ENCODE data around the gene PGAP1. TPM values are rescaled to one million over a fixed set of nuclear protein-coding genes. Genes with fewer than 3 reads are reported as not detected.

PGAP1 gene
- total RNA-seq, 1 experiment from 2014 or later: 29.4 TPM

- POLR2A ChIA-PET: no interaction called here
- no peak overlapping the region for H3K27ac Mint-ChIP-seq
- H3K36me3 Mint-ChIP-seq: peaks cover 11% of the 10 kb centered on the region
Observed at GRCh38 chr2:196854629-196855028, 71.9 kb downstream of the PGAP1 start.

GRCh38 chr2:196853301-196854087 lies 73.0 kb downstream of the PGAP1 start:
- ChIA-PET CTCF (no interaction called here), POLR2A (no interaction called here)
- ATAC-seq (no peak), DNase-seq (ENCODE audit: low spot score) (no peak)
- no peaks in the 10 kb centered on the region for H3K27me3 Mint-ChIP-seq (ENCODE audit: low read depth)
- H3K4me1 Mint-ChIP-seq: no peaks in the 10 kb centered on the region
- TF ChIP-seq ZNF416 (CRISPR knock-in tag; IDR thresholded peaks at IDR 0.05) (no peak), ZNF317 (CRISPR knock-in tag; IDR thresholded peaks at IDR 0.05; ENCODE audit: borderline replicate concordance, low read depth) (no peak), OVOL2 (CRISPR knock-in tag; IDR thresholded peaks at IDR 0.05; ENCODE audit: borderline replicate concordance) (no peak), ZNF281 (CRISPR knock-in tag; IDR thresholded peaks at IDR 0.05) (no peak), ETV6 (CRISPR knock-in tag; IDR thresholded peaks at IDR 0.05) (no peak), SMAD4 (CRISPR knock-in tag; IDR thresholded peaks at IDR 0.05) (no peak), TEAD4 (CRISPR knock-in tag; IDR thresholded peaks at IDR 0.05) (no peak)
- TF ChIP-seq, protein P1, sequence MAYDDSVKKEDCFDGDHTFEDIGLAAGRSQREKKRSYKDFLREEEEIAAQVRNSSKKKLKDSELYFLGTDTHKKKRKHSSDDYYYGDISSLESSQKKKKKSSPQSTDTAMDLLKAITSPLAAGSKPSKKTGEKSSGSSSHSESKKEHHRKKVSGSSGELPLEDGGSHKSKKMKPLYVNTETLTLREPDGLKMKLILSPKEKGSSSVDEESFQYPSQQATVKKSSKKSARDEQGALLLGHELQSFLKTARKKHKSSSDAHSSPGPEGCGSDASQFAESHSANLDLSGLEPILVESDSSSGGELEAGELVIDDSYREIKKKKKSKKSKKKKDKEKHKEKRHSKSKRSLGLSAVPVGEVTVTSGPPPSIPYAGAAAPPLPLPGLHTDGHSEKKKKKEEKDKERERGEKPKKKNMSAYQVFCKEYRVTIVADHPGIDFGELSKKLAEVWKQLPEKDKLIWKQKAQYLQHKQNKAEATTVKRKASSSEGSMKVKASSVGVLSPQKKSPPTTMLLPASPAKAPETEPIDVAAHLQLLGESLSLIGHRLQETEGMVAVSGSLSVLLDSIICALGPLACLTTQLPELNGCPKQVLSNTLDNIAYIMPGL (CRISPR knock-in tag; IDR thresholded peaks at IDR 0.05): no peak
- TF ChIP-seq, protein P2, sequence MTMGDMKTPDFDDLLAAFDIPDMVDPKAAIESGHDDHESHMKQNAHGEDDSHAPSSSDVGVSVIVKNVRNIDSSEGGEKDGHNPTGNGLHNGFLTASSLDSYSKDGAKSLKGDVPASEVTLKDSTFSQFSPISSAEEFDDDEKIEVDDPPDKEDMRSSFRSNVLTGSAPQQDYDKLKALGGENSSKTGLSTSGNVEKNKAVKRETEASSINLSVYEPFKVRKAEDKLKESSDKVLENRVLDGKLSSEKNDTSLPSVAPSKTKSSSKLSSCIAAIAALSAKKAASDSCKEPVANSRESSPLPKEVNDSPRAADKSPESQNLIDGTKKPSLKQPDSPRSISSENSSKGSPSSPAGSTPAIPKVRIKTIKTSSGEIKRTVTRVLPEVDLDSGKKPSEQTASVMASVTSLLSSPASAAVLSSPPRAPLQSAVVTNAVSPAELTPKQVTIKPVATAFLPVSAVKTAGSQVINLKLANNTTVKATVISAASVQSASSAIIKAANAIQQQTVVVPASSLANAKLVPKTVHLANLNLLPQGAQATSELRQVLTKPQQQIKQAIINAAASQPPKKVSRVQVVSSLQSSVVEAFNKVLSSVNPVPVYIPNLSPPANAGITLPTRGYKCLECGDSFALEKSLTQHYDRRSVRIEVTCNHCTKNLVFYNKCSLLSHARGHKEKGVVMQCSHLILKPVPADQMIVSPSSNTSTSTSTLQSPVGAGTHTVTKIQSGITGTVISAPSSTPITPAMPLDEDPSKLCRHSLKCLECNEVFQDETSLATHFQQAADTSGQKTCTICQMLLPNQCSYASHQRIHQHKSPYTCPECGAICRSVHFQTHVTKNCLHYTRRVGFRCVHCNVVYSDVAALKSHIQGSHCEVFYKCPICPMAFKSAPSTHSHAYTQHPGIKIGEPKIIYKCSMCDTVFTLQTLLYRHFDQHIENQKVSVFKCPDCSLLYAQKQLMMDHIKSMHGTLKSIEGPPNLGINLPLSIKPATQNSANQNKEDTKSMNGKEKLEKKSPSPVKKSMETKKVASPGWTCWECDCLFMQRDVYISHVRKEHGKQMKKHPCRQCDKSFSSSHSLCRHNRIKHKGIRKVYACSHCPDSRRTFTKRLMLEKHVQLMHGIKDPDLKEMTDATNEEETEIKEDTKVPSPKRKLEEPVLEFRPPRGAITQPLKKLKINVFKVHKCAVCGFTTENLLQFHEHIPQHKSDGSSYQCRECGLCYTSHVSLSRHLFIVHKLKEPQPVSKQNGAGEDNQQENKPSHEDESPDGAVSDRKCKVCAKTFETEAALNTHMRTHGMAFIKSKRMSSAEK (CRISPR knock-in tag; IDR thresholded peaks at IDR 0.05; ENCODE audit: borderline replicate concordance): no peak
- TF ChIP-seq, protein P3, sequence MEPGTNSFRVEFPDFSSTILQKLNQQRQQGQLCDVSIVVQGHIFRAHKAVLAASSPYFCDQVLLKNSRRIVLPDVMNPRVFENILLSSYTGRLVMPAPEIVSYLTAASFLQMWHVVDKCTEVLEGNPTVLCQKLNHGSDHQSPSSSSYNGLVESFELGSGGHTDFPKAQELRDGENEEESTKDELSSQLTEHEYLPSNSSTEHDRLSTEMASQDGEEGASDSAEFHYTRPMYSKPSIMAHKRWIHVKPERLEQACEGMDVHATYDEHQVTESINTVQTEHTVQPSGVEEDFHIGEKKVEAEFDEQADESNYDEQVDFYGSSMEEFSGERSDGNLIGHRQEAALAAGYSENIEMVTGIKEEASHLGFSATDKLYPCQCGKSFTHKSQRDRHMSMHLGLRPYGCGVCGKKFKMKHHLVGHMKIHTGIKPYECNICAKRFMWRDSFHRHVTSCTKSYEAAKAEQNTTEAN (CRISPR knock-in tag; IDR thresholded peaks at IDR 0.05): no peak
- peaks cover 2% of the 10 kb centered on the region; the same call in 1 of the 2 replicates for H3K9me3 Mint-ChIP-seq
- H3K4me3 Mint-ChIP-seq: no peak overlapping the region
- no peak overlapping the region for H3K27ac Mint-ChIP-seq
- H3K36me3 Mint-ChIP-seq: peaks cover 2% of the 10 kb centered on the region

More at GRCh38 chr2:196854629-196855028, 71.9 kb downstream of the PGAP1 start:
- Mint-ChIP-seq H3K9me3 (peaks cover 11% of the 10 kb centered on the region), H3K27me3 (ENCODE audit: low read depth) (no peaks in the 10 kb centered on the region), H3K4me3 (no peak overlapping the region), H3K4me1 (no peaks in the 10 kb centered on the region)
- CTCF ChIA-PET: interaction anchor here (0.7 kb wide), 1 partner anchor 314 kb away, joined by 3 read pairs; no protein-coding TSS in a partner anchor
- DNase-seq (ENCODE audit: low spot score) (no peak), ATAC-seq (no peak)
- TF ChIP-seq TCF7 (CRISPR knock-in tag; IDR thresholded peaks at IDR 0.05; ENCODE audit: low read depth): no peak
- TF ChIP-seq FOXK1 (CRISPR knock-in tag; IDR thresholded peaks at IDR 0.05): no peak
- no peak for TF ChIP-seq SMAD4 (CRISPR knock-in tag; IDR thresholded peaks at IDR 0.05)
- TF ChIP-seq NR1H2 (CRISPR knock-in tag; IDR thresholded peaks at IDR 0.05): no peak
- TF ChIP-seq HMGA2 (CRISPR knock-in tag; IDR thresholded peaks at IDR 0.05): no peak

All from WTC11 (cell line).